HUES6 (cell line): ENCODE results near the gene FSTL5.
"Not testable (repeated sequence)": the region's sequence is repeated elsewhere in the genome, so short reads cannot be mapped to it uniquely, and the experiment has no call there.

Source experiments
- H3K27ac ChIP-seq: 2 replicates; pipeline ENCODE4 v1.7.0; 2013; ENCODE audit warnings: low read depth, mild to moderate bottlenecking, low read length, inconsistent platforms
- H3K27me3 ChIP-seq: 2 replicates; pipeline ENCODE4 v1.6.1; 2013; ENCODE audit warnings: low read length; ENCODE audit not compliant: control insufficient read depth, insufficient read depth
- H3K36me3 ChIP-seq: 2 replicates; pipeline ENCODE4 v1.6.1; 2013; ENCODE audit warnings: low read length; ENCODE audit not compliant: control insufficient read depth, insufficient read depth
- H3K4me1 ChIP-seq: 2 replicates; pipeline ENCODE4 v1.6.1; 2013; ENCODE audit warnings: low read length; ENCODE audit not compliant: control insufficient read depth, insufficient read depth
- H3K4me3 ChIP-seq: 2 replicates; pipeline ENCODE4 v1.5.1; 2013; ENCODE audit warnings: low read depth, low read length
- H3K9ac ChIP-seq: one replicate; pipeline ENCODE4 v1.6.1; 2013; ENCODE audit warnings: mild to moderate bottlenecking, low read length
- H3K9me3 ChIP-seq: 2 replicates; pipeline ENCODE4 v1.6.1; 2013; ENCODE audit warnings: low read depth, low read length; ENCODE audit not compliant: control insufficient read depth, insufficient read depth

The FSTL5 gene

DNA sequence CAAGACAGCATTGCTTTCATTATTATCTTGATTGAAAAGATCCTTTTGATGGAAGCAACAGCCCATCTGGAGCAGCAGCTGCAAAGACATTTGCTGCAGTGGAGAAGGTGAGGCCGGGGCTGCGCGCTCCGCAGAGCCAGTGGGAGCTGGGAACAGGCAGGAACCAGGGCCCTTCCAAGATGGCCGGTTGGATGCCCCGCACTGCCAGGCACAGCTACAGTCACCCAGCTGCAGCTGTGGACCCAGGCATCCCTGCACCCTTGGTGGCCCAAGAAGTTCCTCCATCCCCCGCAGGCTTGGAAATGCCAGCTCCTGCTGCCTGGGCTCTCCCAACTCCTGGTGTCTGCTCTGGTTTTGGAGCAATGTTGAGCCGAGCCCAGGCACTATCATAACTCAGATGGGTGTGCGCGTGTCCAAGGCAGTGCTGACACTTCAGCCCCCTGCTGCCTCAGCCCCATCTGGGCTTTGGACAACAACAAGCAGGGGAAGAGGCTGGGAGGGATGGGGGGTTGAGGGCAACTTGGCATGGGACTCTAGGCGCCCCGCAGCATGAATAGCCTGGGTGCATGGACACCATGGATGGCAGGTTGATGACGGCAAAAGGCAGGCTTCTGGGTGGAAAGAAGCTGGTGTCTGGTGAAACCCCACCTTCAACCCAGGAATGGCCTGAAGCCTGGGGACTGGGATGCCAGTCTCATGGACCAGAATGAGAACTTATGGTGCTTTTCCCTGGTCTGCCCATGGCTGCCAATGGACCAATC is 371.8 kb downstream of the FSTL5 start:
- Histone ChIP-seq H3K27ac (no peak overlapping the region), H3K36me3 (no peaks in the 10 kb centered on the region), H3K9ac (no peak overlapping the region), H3K27me3 (no peaks in the 10 kb centered on the region), H3K4me1 (no peaks in the 10 kb centered on the region), H3K9me3 (peaks cover 5% of the 10 kb centered on the region; the same call in 1 of the 2 replicates), H3K4me3 (no peak overlapping the region)

DNA sequence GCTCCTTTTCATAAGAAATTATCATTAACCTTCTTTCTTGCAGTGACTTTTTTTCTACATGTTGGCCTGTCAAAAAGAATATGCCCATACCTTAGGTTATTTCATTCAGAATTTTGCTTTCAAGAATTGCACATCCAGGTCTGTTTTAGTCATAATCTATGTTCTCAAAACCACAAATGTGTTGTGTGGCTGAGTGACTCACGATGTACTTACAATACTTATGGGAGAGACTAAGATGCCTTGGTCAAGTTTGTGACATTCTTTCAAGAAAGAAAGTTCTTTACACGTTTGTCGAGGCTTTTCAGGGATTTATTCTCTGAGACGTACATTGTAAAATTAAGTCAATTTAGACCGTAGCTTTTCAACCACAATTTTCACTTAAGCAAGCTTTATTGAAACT is 396.7 kb downstream of the FSTL5 start:
- no peaks in the 10 kb centered on the region for H3K27me3 ChIP-seq
- H3K9ac ChIP-seq = no peak overlapping the region
- no peaks in the 10 kb centered on the region for H3K36me3 ChIP-seq
- no peaks in the 10 kb centered on the region for H3K9me3 ChIP-seq
- no peak overlapping the region for H3K4me3 ChIP-seq
- H3K27ac ChIP-seq = no peak overlapping the region
- H3K4me1 ChIP-seq = no peaks in the 10 kb centered on the region

DNA sequence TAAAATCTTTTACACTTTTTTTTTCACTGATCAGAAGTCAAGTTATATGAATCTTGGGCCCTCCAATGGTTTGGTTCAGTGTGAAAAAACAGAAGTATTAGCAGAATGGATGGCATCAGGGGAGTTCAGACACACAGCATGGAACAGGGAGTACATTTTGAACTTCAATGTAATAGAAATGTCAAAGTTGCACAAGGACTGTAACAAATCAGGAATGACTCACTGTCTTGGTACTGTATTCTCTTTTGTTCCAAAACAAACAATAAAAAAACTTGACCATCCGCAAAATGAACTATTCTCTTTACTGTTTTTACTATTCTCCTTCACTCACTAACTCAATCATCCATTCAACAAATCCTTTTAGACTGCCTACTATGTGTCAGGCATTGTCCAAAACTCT is 401.0 kb downstream of the FSTL5 start:
- no peaks in the 10 kb centered on the region for H3K9me3 ChIP-seq
- no peaks in the 10 kb centered on the region for H3K27me3 ChIP-seq
- H3K4me1 ChIP-seq = no peaks in the 10 kb centered on the region
- no peak overlapping the region for H3K4me3 ChIP-seq
- H3K27ac ChIP-seq = no peak overlapping the region
- no peak overlapping the region for H3K9ac ChIP-seq
- no peaks in the 10 kb centered on the region for H3K36me3 ChIP-seq

DNA sequence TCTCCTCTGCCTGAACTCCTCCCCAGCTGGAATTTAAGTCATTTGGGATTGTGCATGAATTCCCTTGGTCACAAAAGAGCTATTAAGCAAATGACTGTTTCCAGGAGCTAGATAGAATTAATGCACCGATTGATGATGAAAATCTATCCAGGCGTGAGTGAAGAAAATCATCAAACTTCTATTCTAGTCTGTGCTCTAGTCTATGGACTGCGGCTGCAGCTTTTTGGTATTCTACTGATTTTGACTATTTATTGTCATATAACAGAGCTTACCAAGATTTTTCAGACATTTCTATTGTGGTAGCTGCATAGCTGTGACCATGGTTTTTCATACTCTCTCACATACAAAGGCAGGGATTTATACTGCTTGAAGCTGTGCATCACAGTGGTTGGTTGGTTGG is 403.8 kb downstream of the FSTL5 start:
- Histone ChIP-seq H3K27me3 (no peaks in the 10 kb centered on the region), H3K9me3 (no peaks in the 10 kb centered on the region)

DNA sequence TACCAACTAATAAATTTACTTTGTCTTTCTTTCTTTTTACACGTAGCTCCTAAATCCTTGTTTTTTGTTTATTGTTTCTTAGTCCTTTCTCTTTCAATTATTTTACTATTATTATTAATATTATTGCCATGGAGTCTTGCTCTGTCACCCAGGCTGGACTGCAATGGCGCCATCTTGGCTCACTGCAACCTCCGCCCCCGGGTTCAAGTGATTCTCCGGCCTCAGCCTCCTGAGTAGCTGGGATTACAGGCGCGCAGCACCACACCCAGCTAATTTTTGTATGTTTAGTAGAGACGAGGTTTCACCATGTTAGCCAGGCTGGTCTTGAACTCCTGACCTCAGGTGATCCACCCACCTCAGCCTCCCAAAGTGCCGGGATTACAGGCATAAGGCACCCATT is 405.4 kb downstream of the FSTL5 start:
- H3K27me3 ChIP-seq, H3K36me3 ChIP-seq, H3K4me3 ChIP-seq, H3K27ac ChIP-seq, H3K9ac ChIP-seq, H3K9me3 ChIP-seq, H3K4me1 ChIP-seq: not testable (repeated sequence)

More for the DNA sequence above, 403.8 kb downstream of the FSTL5 start:
- no peaks in the 10 kb centered on the region for H3K4me1 ChIP-seq
- H3K4me3 ChIP-seq = no peak overlapping the region
- H3K9ac ChIP-seq = no peak overlapping the region
- H3K27ac ChIP-seq = no peak overlapping the region
- no peaks in the 10 kb centered on the region for H3K36me3 ChIP-seq

DNA sequence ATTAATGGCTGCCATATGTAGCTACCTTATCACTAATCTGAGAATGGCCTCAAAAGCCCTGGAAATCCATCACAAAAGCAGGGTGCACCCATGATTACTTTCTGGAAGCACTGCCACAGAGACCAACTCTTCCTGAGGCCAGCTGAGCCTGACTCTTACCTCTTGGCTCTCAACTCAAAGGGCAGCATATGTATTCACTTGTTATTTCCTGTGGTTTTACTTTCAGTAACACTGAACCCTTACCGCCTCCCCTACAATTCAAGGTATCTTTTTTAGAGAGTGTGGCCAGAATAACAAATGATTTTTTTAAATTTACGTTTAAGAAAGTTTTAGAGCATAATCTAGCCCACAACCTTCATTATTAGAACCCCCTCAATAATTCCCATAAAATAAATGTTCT is 434.9 kb downstream of the FSTL5 start:
- Histone ChIP-seq H3K36me3 (no peaks in the 10 kb centered on the region), H3K9ac (no peak overlapping the region), H3K4me3 (no peak overlapping the region), H3K9me3 (no peaks in the 10 kb centered on the region), H3K4me1 (no peaks in the 10 kb centered on the region), H3K27ac (no peak overlapping the region), H3K27me3 (no peaks in the 10 kb centered on the region)

DNA sequence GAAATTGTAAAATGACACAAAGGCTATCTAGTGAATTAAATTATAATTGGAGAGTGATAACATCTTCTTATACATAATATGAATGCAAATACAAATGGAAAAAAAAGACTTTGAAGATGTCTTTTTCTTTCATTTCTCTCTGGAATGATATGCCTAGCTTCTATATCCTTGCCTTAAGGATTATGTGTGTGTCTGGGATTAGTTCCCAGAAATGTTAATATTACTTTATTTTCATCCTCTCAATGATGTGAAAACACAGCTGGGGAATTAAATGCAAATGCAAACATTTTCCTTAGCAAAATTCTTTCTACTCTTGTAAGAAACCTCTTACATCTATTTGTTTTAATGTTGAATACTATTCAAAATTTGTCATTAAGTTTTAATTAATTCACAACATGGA is 441.9 kb downstream of the FSTL5 start:
- Histone ChIP-seq H3K9ac (no peak overlapping the region), H3K4me3 (no peak overlapping the region), H3K4me1 (no peaks in the 10 kb centered on the region), H3K9me3 (no peaks in the 10 kb centered on the region), H3K27ac (no peak overlapping the region), H3K27me3 (no peaks in the 10 kb centered on the region), H3K36me3 (no peaks in the 10 kb centered on the region)

DNA sequence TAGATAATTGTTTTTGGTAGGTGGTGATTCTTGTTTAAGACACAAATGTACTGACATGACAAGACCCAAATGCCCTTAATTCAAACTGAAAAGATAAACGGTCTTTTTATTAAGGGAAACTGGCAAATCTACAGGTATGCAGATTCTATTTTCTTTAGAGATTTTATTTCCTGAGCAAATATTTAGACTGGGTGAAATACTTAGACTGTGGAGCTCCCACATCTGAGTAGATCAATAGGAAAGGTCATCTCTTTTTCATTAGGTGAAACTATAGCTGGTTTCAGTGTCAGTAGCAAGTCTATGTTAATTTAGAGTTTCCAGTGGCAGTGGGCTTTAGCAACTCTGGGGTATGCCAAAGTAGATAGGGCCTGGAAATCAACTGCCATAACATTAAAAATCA is 446.7 kb downstream of the FSTL5 start:
- Histone ChIP-seq H3K27ac (no peak overlapping the region), H3K9me3 (no peaks in the 10 kb centered on the region), H3K4me3 (no peak overlapping the region), H3K27me3 (no peaks in the 10 kb centered on the region), H3K4me1 (no peaks in the 10 kb centered on the region), H3K36me3 (no peaks in the 10 kb centered on the region), H3K9ac (no peak overlapping the region)

DNA sequence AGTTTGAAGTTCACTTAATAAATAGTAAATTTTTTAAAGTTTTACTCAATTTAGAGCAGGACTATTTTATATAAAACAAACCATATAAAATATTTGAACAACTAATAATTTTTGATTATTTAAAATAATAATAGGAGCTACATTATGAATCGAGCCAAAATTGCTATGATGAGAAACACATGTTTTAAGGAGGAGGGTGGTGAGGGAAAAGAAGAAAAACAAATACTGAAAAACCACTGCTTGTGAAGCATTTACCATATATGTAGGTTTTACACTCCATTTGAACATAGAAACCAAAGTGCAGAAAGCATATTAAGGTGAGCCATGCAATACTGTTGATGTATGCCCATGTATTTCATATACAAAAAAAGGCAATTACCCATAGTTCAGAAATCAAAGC is 448.9 kb downstream of the FSTL5 start:
- Histone ChIP-seq H3K36me3 (no peaks in the 10 kb centered on the region), H3K9me3 (no peaks in the 10 kb centered on the region), H3K9ac (no peak overlapping the region), H3K4me1 (no peaks in the 10 kb centered on the region), H3K27me3 (no peaks in the 10 kb centered on the region), H3K27ac (no peak overlapping the region), H3K4me3 (no peak overlapping the region)

DNA sequence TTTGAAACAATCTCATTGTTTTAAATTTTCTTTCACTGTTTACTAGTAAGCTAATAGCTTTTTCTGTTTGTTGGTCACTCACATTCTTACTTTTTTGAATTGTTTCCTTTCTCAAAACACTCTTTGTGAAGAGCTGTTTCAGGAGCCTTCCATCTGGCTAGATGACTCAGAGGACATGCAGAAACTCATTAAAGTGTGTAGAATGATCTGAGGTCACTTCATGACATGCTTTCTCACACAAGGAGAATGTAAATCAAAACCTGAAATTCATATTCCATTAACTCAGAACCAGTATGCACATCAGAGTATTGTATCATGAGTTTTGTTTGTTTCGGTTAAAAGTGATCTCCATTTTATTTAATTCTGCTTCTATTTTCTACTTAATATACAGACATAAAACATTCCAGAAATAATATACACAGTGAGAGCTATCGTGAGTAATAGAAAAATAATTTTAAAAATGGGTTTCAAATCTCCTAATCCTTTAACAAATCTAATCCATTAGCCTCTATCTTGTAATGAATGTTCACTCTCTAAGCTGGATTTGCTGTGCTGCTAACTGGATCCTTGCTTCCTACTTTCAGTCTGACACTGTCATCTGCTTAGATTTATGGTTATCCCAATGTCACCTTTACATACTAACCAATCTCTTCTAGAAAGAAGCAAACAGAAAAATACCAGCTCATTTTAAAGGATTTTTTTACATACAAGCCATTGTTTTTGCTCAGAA is 449.6 kb downstream of the FSTL5 start:
- no peaks in the 10 kb centered on the region for H3K36me3 ChIP-seq
- H3K27ac ChIP-seq = no peak overlapping the region
- H3K9ac ChIP-seq = no peak overlapping the region
- H3K27me3 ChIP-seq = no peaks in the 10 kb centered on the region
- H3K4me1 ChIP-seq = no peaks in the 10 kb centered on the region
- no peaks in the 10 kb centered on the region for H3K9me3 ChIP-seq
- no peak overlapping the region for H3K4me3 ChIP-seq

DNA sequence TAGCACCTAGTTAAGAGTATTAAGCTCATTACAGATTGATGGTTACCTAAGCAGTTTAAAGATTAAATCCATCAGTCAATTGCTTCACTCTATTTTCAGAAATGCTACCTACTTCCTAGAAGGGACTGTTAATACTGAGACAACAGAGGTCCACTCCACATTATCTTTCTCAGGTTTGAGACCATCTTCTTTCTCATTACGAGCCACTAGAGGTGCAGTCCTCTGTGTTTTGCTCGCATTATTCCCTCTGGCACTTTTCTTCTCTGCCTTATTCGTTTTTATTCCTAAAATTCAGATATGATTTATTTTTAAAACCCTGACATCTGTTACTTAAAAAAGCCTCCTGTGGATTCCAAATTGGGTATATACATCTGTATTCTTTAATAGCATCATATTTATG is 459.1 kb downstream of the FSTL5 start:
- Histone ChIP-seq H3K27me3 (no peaks in the 10 kb centered on the region), H3K9ac (no peak overlapping the region), H3K4me3 (no peak overlapping the region), H3K9me3 (no peaks in the 10 kb centered on the region), H3K36me3 (no peaks in the 10 kb centered on the region), H3K4me1 (no peaks in the 10 kb centered on the region), H3K27ac (no peak overlapping the region)
